GM18867 (cell line): ENCODE results near the gene MYMX.
A peak's percentile ranks its signal among the peaks of the same experiment; 100 is the strongest.

Source experiments
- ATAC-seq: cut with Tn5 transposase; IDR thresholded peaks from one replicate; pipeline ENCODE4 v1.9.1; 2021; ENCODE audit warnings: mild to moderate bottlenecking, moderate library complexity; ENCODE audit not compliant: unreplicated experiment

MYMX gene

DNA sequence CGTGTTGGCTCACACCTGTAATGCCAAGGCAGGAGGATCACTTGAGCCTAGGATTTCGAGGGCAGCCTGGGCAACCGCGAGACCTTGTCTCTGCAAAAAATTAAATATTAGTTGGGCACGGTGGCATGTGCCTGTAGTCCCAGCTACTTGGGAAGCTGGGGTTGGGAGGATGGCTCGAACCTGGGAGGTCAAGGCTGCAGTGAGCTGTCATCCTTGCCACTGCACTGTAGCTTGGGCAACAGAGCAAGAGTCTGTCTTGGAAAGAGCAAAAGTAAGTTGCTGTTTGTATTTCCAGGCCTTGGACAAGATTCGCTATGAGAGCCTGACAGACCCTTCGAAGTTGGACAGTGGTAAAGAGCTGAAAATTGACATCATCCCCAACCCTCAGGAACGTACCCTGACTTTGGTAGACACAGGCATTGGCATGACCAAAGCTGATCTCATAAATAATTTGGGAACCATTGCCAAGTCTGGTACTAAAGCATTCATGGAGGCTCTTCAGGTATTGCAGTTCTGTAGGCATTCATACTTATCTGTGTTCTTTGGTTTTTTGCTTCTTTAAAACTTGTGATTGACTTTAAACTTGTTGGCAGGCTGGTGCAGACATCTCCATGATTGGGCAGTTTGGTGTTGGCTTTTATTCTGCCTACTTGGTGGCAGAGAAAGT, 32.5 kb downstream of the MYMX start:
- no peak for ATAC-seq

DNA sequence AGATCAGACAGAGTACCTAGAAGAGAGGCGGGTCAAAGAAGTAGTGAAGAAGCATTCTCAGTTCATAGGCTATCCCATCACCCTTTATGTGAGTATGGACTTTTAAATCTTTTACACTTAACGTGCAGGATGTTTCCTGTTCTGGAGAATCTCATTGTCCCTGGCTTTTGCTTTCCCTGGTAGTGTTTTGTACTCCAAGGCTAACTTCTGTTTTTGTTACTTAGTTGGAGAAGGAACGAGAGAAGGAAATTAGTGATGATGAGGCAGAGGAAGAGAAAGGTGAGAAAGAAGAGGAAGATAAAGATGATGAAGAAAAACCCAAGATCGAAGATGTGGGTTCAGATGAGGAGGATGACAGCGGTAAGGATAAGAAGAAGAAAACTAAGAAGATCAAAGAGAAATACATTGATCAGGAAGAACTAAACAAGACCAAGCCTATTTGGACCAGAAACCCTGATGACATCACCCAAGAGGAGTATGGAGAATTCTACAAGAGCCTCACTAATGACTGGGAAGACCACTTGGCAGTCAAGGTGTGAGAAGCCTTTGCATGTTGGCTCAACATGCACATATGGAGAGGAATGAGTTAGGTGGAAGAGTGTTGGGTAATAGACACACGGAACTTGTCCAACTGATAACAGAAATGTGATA, 33.5 kb downstream of the MYMX start:
- ATAC-seq = no peak

DNA sequence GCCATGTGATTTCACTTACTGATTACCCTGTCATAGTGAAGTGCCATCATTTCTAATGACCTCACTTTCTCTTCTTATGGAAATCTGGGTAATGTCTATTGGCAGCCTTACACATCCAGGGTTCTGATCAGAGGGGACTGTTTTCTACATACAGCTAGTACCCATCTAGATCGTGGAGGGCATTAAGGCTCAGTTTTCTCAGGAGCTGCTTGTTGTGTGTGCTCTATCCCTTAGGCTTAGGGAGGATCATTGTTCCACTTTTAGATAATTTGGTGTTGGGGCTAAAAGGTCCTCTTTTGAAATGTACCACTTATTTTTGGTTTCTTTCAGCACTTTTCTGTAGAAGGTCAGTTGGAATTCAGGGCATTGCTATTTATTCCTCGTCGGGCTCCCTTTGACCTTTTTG, 34.0 kb downstream of the MYMX start:
- ATAC-seq = no peak

DNA sequence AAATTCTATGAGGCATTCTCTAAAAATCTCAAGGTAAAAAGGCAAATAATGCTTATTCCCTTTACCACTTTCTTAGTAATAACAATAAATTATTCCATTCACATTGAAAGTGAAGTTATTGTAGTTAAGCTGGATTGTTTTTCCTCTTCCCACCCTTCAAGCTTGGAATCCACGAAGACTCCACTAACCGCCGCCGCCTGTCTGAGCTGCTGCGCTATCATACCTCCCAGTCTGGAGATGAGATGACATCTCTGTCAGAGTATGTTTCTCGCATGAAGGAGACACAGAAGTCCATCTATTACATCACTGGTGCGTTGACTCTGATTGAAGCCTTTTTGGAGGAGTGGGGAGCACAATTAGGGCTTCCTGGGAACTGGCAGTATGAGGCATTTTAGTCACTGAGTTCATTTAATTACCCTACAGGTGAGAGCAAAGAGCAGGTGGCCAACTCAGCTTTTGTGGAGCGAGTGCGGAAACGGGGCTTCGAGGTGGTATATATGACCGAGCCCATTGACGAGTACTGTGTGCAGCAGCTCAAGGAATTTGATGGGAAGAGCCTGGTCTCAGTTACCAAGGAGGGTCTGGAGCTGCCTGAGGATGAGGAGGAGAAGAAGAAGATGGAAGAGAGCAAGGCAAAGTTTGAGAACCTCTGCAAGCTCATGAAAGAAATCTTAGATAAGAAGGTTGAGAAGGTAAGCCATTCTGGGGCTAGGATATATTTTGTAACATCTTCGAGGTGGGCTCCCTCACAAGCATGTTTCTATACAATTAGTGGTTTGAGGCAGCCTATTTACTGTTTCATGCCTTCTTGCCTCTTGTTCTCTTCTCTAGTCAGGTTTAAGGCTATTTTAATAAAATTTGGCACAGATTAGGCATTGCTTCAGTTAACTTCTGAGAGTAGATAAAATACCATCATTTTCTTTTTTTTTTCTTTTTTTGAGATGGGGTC, 35.1 kb downstream of the MYMX start:
- no peak for ATAC-seq

DNA sequence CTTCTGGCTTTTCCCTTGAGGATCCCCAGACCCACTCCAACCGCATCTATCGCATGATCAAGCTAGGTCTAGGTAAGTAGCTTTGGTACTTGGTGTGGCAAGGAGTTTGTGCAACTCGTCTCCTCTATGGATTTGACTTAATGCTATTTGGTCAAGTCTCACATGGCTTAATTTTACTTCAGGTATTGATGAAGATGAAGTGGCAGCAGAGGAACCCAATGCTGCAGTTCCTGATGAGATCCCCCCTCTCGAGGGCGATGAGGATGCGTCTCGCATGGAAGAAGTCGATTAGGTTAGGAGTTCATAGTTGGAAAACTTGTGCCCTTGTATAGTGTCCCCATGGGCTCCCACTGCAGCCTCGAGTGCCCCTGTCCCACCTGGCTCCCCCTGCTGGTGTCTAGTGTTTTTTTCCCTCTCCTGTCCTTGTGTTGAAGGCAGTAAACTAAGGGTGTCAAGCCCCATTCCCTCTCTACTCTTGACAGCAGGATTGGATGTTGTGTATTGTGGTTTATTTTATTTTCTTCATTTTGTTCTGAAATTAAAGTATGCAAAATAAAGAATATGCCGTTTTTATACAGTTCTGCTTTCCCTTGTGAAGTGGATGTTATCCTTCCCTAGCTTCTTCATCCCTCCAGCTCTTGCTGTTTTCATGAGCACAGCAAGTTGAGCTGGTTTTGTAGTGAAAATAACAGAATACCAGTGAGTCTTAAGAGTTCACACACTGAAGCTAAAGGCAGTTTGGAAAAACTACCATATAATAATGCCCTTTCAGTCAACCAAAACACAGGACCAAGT, 36.8 kb downstream of the MYMX start:
- ATAC-seq = no peak

DNA sequence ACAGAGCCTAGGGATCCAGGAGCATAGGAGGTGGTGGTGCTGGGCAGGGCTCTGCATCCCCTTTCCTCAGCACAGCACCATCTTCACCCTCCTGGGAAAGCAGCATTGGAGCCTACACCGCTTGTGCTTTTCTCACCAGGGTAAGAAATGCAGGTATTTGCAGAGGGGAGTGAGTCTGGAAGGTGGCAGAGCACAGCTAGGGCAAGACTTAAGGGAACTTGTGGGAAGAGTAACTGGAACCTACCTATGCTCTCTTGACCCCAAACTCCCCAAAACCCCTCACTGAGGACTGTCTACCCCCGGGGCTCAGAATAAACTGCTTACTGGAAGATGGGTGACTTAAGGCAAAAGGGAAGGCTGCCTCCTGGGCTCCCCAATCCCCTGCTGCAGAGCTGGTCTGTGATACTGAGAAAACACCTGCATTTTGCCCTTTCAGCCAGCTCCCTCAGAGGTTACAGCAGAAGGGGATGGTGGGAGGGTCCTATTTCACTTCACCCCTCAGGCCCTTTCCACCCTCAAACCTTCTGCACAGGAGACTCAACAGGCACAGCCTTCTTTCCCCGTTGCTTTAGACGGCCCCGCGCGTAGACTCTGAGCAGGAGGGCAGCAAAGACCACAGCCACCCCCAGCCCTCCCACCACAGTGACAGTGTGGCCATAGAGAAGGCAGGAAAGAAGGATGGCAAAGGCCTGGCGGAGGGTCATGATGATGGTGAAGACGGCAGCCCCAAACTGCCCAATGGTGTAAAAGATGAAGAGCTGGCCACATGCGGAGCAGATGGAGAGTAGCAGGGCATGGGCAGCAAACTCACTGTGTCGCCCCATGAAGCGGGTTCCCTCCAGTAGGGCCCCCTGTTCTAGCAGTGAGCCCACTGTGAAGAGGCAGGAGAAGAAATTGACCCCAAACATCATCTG, 37.7 kb downstream of the MYMX start:
- no peak for ATAC-seq

DNA sequence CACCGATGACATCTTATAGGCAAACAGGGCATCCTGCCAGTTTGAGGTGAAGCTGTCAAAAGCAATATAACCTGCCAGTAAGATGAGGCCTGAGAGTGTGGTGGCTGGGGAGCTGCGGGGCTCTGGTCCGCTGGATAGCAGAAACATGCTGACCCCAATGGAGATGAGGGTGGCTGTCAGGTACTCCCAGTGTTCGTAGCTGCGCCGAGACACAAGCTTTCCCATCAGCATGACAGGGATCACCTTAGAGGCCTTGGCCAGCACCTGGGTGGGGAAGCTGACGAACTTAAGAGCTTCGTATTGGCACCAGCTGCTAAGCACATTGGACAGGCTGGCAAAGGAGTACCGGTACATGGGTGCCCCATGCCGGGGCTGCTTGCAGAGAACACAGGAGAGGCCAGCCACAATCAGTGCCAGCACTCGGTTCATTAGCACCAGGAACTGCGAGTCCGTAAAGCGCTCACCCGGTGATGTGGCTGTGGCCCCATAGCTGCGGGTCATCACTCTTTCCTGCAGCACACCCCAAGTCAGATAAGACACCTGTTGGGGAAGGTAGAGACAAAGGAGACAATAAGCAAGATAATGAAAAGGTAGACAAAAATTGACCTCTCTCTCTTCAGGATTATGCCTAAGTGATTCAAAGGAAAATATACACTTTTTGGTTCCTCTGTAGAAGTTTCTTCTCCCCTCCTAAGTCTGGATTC, 38.5 kb downstream of the MYMX start:
- no peak for ATAC-seq

DNA sequence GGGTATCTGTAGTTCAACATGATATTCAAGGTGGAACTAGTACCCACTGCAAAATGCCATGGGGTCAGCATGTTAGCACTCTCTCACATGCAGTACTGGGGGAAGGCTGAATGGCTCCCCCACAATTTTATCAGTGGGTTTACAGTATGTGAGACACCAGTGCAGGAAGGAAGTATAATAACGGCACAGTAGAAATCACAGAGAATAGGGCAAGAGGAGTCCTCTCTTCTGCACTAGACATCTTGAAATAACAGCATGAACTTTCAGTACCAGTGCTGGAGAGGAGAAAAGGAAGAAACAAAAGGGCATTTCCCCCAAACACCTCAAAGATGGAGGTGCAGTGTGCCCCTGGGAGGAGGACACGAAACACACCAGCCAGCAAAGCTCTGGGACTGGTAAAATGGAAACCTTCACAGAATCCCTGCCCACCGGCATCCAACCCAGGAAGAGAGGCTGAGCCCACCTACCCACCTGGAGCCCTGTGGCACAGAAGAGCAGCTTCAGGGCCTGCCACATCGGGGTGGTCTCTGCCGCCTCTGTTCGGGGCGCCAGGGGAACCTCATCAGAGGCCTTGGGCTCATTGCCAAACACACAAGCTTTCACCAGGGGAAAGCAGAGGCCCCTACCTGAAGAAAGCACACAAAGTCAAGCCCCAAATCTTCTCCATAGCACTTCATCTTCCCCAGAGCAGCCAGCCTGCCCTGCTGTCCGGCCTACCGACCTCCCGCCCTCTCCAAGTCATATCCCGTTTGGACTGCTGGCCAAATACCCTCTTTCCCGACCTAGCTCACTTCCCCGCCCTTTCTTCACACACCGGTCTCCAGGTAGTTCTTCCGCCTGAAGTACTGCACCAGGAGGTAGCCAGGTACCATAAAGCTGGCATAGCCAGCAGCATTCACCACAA, 39.4 kb downstream of the MYMX start:
- ATAC-seq = no peak

DNA sequence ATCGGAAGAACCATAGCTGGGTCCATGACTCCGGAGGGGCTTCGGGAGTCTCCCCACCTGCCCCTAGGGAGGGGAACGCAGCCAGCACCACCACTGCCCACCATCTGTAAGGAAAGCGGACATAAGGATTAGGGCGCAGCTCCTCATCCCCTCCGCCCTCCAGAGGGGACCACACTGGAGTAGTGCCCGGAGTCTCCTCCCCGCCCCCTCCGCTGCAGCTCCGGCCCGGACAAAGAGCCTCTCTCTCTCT, 40.0 kb downstream of the MYMX start:
- ATAC-seq = no peak

DNA sequence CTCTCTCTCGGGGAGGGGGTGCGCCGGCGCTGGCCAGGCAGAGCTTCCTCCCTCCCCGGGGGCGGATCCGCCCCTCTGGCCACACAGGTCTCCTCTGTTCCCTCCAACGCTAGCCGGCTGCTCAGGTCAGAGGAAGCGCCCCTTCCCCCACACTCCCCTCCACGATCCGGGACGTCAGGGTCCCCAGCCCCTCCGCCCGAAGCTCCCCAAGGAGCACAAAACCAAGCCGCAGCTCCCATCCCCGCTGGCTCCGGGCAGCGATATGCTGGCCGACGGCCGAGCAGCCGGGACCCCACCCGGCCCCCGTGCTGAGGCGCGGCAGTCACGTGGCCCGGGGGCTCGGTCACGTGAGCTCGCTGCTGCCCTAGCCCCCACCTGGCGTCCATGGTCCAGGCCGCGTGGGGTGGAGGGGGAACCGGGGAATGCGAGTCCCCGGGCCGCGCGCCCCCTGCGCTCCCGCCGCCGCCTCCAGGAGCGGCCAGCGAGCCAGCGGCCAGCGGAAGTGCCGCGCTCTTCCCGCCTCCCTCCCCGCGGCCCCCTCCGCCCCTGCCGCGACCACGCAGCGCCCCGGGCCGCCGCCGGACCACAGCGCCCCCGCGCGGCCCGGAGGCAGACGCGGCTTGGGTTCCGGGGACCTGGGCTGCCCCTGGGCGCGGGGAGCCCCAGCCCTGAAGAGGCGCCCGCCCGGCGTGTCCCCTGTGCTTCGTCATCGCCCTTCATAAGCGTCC, 40.5 kb downstream of the MYMX start, which contains the start of gene SLC35B2:
Gene SLC35B2 (minus strand): TSS at position 504 of the 728 bp plus-strand sequence. CDS start 118 bp downstream, at position 386.
- peak; percentile 56 for ATAC-seq

DNA sequence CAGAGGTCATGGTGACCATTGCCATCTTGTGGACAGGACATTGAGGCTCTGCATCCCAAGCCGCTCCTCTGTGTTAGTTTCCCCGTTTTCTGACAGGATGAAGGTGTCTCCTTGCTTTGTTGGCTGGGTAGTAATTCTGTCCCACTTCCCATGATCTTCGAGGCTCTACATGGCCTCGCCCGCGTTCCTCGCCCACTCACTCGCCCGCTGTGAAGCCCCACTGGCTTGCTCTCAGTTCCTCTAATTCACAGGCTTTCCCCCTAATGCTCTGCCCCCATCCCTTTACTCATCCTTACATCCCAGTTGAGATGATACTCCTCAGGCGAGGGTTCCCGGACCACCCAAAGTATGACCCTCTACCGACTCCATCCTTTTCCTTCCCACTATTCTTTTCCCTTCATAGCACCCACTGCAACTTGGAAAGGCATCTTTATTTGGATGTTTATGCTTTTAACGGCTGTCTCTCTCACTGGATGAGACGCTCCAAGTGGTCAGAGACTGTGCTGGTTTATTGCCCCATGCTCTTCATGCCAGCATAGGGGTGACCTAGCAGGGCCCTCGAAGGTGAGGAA, 41.1 kb downstream of the MYMX start:
- ATAC-seq = peak; percentile 11

DNA sequence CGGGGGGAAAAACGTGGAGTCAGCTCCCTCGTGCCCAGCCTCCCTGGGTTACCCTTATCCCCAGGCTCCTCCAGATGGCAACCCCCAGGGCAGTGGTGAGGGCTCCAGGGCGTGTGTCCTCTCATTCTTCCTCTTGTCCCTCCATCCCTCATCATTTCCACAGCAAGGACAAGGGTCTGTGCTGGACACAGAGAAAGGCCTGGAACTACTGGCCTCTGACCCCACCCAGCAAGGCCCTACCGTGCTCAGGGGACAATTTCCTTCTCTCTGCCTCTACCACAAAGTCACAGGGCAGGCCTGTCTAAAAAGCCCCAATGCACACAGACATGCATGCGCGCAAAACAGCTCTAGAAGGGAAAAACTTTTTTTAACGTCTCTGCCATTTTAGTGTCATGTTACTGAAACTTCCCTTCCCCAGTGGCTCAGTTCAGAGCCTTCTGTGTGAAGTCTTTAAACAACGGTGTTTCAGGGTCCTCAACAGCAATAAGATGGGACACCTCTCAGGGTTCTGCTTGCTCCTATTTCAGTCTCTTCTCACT, 41.7 kb downstream of the MYMX start:
- no peak for ATAC-seq

DNA sequence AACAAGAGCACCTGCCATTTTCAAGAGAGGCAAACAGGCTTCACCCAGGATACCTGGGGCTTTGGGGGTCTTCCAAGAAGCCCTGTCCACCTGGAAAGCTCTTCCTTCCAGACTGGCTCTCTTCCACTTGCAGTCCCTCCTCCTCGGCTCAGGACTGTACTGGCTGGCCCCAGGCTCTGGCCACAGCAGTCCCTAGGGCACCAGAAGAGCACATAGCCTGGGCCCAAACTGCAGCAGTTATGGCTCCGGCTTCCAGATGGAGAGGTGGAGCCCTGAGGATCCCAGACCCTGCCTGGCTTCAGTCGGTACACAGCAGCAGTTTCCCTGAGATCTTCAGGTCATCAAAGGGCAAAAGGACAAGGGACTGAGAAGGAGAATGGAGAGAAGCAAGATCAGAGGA, 42.2 kb downstream of the MYMX start:
- no peak for ATAC-seq

DNA sequence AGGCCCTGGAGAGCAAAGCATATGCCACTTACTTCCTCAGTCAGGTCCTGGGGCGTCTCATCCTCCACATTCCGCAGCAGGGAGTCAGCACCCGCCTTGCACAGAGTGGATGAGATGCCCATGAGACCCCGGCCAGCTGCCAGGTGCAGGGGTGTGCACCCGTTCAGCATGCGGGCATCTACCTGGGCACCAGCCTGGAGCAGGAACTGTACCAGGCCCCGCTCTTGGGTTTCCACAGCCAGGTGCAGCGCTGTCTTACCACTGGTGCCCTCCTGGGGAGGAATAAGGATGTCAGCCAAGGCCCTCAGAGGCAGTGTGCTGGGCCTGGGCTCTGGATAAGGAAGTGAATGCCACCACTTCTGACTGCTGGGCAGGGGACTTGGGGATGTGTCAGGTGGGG, 43.3 kb downstream of the MYMX start:
- ATAC-seq = no peak

DNA sequence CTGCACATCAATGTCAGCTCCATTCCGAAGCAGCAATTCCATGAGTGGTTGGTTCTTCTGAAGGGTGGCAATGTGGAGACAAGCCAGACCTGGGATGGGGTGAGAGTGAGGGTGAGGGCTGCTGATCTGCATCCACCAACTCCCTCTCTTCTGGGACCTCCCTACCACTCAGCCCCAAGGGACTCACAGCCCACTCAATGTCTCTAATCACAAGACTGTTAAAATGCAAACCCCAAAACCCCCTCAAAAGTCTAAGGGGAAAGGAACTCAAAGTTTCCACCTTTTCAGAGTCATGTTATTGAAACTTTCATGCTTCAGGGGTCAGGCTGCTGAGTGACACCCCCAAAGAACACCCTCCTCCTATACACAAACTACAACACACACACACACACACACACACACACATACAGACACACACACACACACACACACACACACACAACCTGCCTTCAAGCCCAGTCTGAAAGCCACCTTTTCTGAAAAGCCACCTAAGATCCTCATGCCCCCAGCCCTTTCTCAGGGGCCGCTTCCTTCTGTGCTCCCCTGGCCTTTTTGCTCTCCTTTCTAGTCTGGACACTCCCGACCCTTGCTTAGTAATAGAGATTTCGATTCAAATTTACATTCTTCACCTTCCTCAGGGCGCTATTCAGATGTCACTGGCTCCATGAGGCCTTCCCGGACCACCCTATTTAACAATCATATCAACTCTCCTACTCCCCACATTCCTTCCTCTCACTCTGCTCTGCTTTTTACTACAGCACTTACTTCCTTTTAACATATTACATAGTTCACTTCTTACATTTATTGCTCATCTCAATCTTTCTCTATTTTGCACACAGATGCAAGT, 43.9 kb downstream of the MYMX start:
- no peak for ATAC-seq

DNA sequence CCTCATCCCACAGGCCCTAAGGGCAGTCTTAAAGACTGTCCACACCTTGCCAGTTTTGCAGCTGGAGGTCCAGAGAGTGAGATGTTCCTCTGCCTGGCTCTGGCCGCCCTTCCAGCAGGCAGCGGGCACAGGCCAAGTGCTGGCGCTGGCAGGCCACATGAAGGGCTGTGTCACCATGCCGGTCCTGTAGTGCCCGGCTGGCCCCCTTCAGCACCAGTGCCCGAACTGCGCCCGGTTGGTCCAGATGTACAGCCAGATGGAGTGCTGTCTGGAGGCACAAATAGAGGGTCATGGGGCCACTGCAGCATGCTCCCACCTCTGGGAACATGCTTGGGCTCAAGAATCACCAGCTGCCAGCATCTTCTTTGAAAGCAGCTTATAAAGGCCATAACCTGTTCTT, 44.9 kb downstream of the MYMX start:
- no peak for ATAC-seq
